ENCODE results near the gene IL9.

Gene IL9

GRCh38 chr5:135891268-135891667 is 4.4 kb downstream of the IL9 start:
- Histone ChIP-seq H3K27me3 (ENCODE audit: control insufficient read depth, insufficient read depth, low read length) (peaks cover 20% of the 10 kb centered on the region), H3K36me3 (ENCODE audit: control insufficient read depth, insufficient read depth, low read length) (no peaks in the 10 kb centered on the region), H3K4me3 (ENCODE audit: low read depth, low read length) (no peak overlapping the region), H3K4me1 (ENCODE audit: control insufficient read depth, insufficient read depth, low read length) (no peaks in the 10 kb centered on the region; the same call in 1 of the 2 replicates), H3K9me3 (ENCODE audit: control insufficient read depth, insufficient read depth, low read length) (no peaks in the 10 kb centered on the region), H3K9ac (ENCODE audit: low read depth, low read length) (no peak overlapping the region), H3K27ac (ENCODE audit: low read depth, low read length) (no peak overlapping the region)

GRCh38 chr5:135890867-135891266 is 4.8 kb downstream of the IL9 start:
- H3K4me3 ChIP-seq (ENCODE audit: low read depth, low read length), result no peak overlapping the region
- no peaks in the 10 kb centered on the region; the same call in 1 of the 2 replicates for H3K4me1 ChIP-seq (ENCODE audit: control insufficient read depth, insufficient read depth, low read length)
- H3K27me3 ChIP-seq (ENCODE audit: control insufficient read depth, insufficient read depth, low read length), result peaks cover 20% of the 10 kb centered on the region
- no peak overlapping the region for H3K27ac ChIP-seq (ENCODE audit: low read depth, low read length)
- no peak overlapping the region for H3K9ac ChIP-seq (ENCODE audit: low read depth, low read length)
- H3K36me3 ChIP-seq (ENCODE audit: control insufficient read depth, insufficient read depth, low read length), result no peaks in the 10 kb centered on the region
- H3K9me3 ChIP-seq (ENCODE audit: control insufficient read depth, insufficient read depth, low read length), result no peaks in the 10 kb centered on the region

- Histone ChIP-seq H3K27me3 (ENCODE audit: control insufficient read depth, insufficient read depth, low read length) (peaks cover 20% of the 10 kb centered on the region), H3K27ac (ENCODE audit: low read depth, low read length) (no peak overlapping the region), H3K4me3 (ENCODE audit: low read depth, low read length) (no peak overlapping the region), H3K36me3 (ENCODE audit: control insufficient read depth, insufficient read depth, low read length) (no peaks in the 10 kb centered on the region), H3K9ac (ENCODE audit: low read depth, low read length) (no peak overlapping the region), H3K9me3 (ENCODE audit: control insufficient read depth, insufficient read depth, low read length) (no peaks in the 10 kb centered on the region), H3K4me1 (ENCODE audit: control insufficient read depth, insufficient read depth, low read length) (no peaks in the 10 kb centered on the region; the same call in 1 of the 2 replicates)
Observed at GRCh38 chr5:135890296-135890695, 5.3 kb downstream of the IL9 start.

- Histone ChIP-seq H3K9ac (ENCODE audit: low read depth, low read length) (no peak overlapping the region), H3K9me3 (ENCODE audit: control insufficient read depth, insufficient read depth, low read length) (no peaks in the 10 kb centered on the region), H3K36me3 (ENCODE audit: control insufficient read depth, insufficient read depth, low read length) (no peaks in the 10 kb centered on the region), H3K27ac (ENCODE audit: low read depth, low read length) (no peak overlapping the region), H3K27me3 (ENCODE audit: control insufficient read depth, insufficient read depth, low read length) (peaks cover 20% of the 10 kb centered on the region), H3K4me1 (ENCODE audit: control insufficient read depth, insufficient read depth, low read length) (no peaks in the 10 kb centered on the region; the same call in 1 of the 2 replicates), H3K4me3 (ENCODE audit: low read depth, low read length) (no peak overlapping the region)
Observed at GRCh38 chr5:135887881-135888614, 7.6 kb downstream of the IL9 start.

GRCh38 chr5:135887447-135887864 is 8.2 kb downstream of the IL9 start:
- Histone ChIP-seq H3K27me3 (ENCODE audit: control insufficient read depth, insufficient read depth, low read length) (peaks cover 20% of the 10 kb centered on the region), H3K9ac (ENCODE audit: low read depth, low read length) (no peak overlapping the region), H3K27ac (ENCODE audit: low read depth, low read length) (no peak overlapping the region), H3K9me3 (ENCODE audit: control insufficient read depth, insufficient read depth, low read length) (no peaks in the 10 kb centered on the region), H3K4me1 (ENCODE audit: control insufficient read depth, insufficient read depth, low read length) (no peaks in the 10 kb centered on the region; the same call in 1 of the 2 replicates), H3K36me3 (ENCODE audit: control insufficient read depth, insufficient read depth, low read length) (no peaks in the 10 kb centered on the region), H3K4me3 (ENCODE audit: low read depth, low read length) (no peak overlapping the region)

- H3K4me3 ChIP-seq (ENCODE audit: low read depth, low read length), result no peak overlapping the region
- no peaks in the 10 kb centered on the region; the same call in 1 of the 2 replicates for H3K4me1 ChIP-seq (ENCODE audit: control insufficient read depth, insufficient read depth, low read length)
- peaks cover 20% of the 10 kb centered on the region for H3K27me3 ChIP-seq (ENCODE audit: control insufficient read depth, insufficient read depth, low read length)
- H3K27ac ChIP-seq (ENCODE audit: low read depth, low read length), result no peak overlapping the region
- no peak overlapping the region for H3K9ac ChIP-seq (ENCODE audit: low read depth, low read length)
- H3K9me3 ChIP-seq (ENCODE audit: control insufficient read depth, insufficient read depth, low read length), result no peaks in the 10 kb centered on the region
- no peaks in the 10 kb centered on the region for H3K36me3 ChIP-seq (ENCODE audit: control insufficient read depth, insufficient read depth, low read length)
Observed at GRCh38 chr5:135886136-135886535, 9.5 kb downstream of the IL9 start.

- Histone ChIP-seq H3K9me3 (ENCODE audit: control insufficient read depth, insufficient read depth, low read length) (no peaks in the 10 kb centered on the region), H3K4me1 (ENCODE audit: control insufficient read depth, insufficient read depth, low read length) (no peaks in the 10 kb centered on the region; the same call in 1 of the 2 replicates), H3K36me3 (ENCODE audit: control insufficient read depth, insufficient read depth, low read length) (no peaks in the 10 kb centered on the region), H3K27ac (ENCODE audit: low read depth, low read length) (no peak overlapping the region), H3K4me3 (ENCODE audit: low read depth, low read length) (no peak overlapping the region), H3K27me3 (ENCODE audit: control insufficient read depth, insufficient read depth, low read length) (peaks cover 20% of the 10 kb centered on the region), H3K9ac (ENCODE audit: low read depth, low read length) (no peak overlapping the region)
Observed at GRCh38 chr5:135885031-135885430, 10.6 kb downstream of the IL9 start.

GRCh38 chr5:135883441-135883840 is 12.2 kb downstream of the IL9 start:
- Histone ChIP-seq H3K9me3 (ENCODE audit: control insufficient read depth, insufficient read depth, low read length) (no peaks in the 10 kb centered on the region), H3K27ac (ENCODE audit: low read depth, low read length) (no peak overlapping the region), H3K27me3 (ENCODE audit: control insufficient read depth, insufficient read depth, low read length) (peaks cover 9% of the 10 kb centered on the region), H3K4me3 (ENCODE audit: low read depth, low read length) (no peak overlapping the region), H3K36me3 (ENCODE audit: control insufficient read depth, insufficient read depth, low read length) (no peaks in the 10 kb centered on the region), H3K4me1 (ENCODE audit: control insufficient read depth, insufficient read depth, low read length) (no peaks in the 10 kb centered on the region; the same call in 1 of the 2 replicates), H3K9ac (ENCODE audit: low read depth, low read length) (no peak overlapping the region)

- H3K27ac ChIP-seq (ENCODE audit: low read depth, low read length), result no peak overlapping the region
Observed at GRCh38 chr5:135883026-135883425, 12.6 kb downstream of the IL9 start.

GRCh38 chr5:135881819-135882218 is 13.8 kb downstream of the IL9 start:
- no peaks in the 10 kb centered on the region; the same call in 1 of the 2 replicates for H3K27me3 ChIP-seq (ENCODE audit: control insufficient read depth, insufficient read depth, low read length)
- no peak overlapping the region for H3K27ac ChIP-seq (ENCODE audit: low read depth, low read length)

More at GRCh38 chr5:135883026-135883425, 12.6 kb downstream of the IL9 start:
- H3K9me3 ChIP-seq (ENCODE audit: control insufficient read depth, insufficient read depth, low read length), result no peaks in the 10 kb centered on the region
- peaks cover 5% of the 10 kb centered on the region for H3K27me3 ChIP-seq (ENCODE audit: control insufficient read depth, insufficient read depth, low read length)
- no peak overlapping the region for H3K9ac ChIP-seq (ENCODE audit: low read depth, low read length)
- no peaks in the 10 kb centered on the region for H3K36me3 ChIP-seq (ENCODE audit: control insufficient read depth, insufficient read depth, low read length)
- H3K4me3 ChIP-seq (ENCODE audit: low read depth, low read length), result no peak overlapping the region
- H3K4me1 ChIP-seq (ENCODE audit: control insufficient read depth, insufficient read depth, low read length), result no peaks in the 10 kb centered on the region; the same call in 1 of the 2 replicates

GRCh38 chr5:135881244-135881643 is 14.4 kb downstream of the IL9 start:
- Histone ChIP-seq H3K36me3 (ENCODE audit: control insufficient read depth, insufficient read depth, low read length) (no peaks in the 10 kb centered on the region), H3K4me1 (ENCODE audit: control insufficient read depth, insufficient read depth, low read length) (no peaks in the 10 kb centered on the region), H3K9ac (ENCODE audit: low read depth, low read length) (no peak overlapping the region), H3K27me3 (ENCODE audit: control insufficient read depth, insufficient read depth, low read length) (no peaks in the 10 kb centered on the region; the same call in 1 of the 2 replicates), H3K4me3 (ENCODE audit: low read depth, low read length) (no peak overlapping the region), H3K27ac (ENCODE audit: low read depth, low read length) (no peak overlapping the region), H3K9me3 (ENCODE audit: control insufficient read depth, insufficient read depth, low read length) (no peaks in the 10 kb centered on the region)

More at GRCh38 chr5:135881819-135882218, 13.8 kb downstream of the IL9 start:
- Histone ChIP-seq H3K9ac (ENCODE audit: low read depth, low read length) (no peak overlapping the region), H3K9me3 (ENCODE audit: control insufficient read depth, insufficient read depth, low read length) (no peaks in the 10 kb centered on the region), H3K4me1 (ENCODE audit: control insufficient read depth, insufficient read depth, low read length) (no peaks in the 10 kb centered on the region), H3K4me3 (ENCODE audit: low read depth, low read length) (no peak overlapping the region), H3K36me3 (ENCODE audit: control insufficient read depth, insufficient read depth, low read length) (no peaks in the 10 kb centered on the region)
